ENCODE measurements around the gene MAGEA8.
"Not testable (repeated sequence)": the region's sequence is repeated elsewhere in the genome, so short reads cannot be mapped to it uniquely, and the experiment has no call there.

Gene MAGEA8

GRCh38 chrX:149871940-149872339 lies 9.0 kb upstream of the MAGEA8 start:
- Histone ChIP-seq H3K4me3 (ENCODE audit: low read depth, low read length) (no peak overlapping the region), H3K9me3 (no peaks in the 10 kb centered on the region), H3K27me3 (no peaks in the 10 kb centered on the region), H3K4me1 (no peaks in the 10 kb centered on the region), H3K36me3 (no peaks in the 10 kb centered on the region)
- peak; percentile 20 for DNase-seq
- TF ChIP-seq, protein P1, sequence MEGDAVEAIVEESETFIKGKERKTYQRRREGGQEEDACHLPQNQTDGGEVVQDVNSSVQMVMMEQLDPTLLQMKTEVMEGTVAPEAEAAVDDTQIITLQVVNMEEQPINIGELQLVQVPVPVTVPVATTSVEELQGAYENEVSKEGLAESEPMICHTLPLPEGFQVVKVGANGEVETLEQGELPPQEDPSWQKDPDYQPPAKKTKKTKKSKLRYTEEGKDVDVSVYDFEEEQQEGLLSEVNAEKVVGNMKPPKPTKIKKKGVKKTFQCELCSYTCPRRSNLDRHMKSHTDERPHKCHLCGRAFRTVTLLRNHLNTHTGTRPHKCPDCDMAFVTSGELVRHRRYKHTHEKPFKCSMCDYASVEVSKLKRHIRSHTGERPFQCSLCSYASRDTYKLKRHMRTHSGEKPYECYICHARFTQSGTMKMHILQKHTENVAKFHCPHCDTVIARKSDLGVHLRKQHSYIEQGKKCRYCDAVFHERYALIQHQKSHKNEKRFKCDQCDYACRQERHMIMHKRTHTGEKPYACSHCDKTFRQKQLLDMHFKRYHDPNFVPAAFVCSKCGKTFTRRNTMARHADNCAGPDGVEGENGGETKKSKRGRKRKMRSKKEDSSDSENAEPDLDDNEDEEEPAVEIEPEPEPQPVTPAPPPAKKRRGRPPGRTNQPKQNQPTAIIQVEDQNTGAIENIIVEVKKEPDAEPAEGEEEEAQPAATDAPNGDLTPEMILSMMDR (IDR thresholded peaks at IDR 0.05; ENCODE audit: low read depth, low read length) = peak; percentile 34

DNA sequence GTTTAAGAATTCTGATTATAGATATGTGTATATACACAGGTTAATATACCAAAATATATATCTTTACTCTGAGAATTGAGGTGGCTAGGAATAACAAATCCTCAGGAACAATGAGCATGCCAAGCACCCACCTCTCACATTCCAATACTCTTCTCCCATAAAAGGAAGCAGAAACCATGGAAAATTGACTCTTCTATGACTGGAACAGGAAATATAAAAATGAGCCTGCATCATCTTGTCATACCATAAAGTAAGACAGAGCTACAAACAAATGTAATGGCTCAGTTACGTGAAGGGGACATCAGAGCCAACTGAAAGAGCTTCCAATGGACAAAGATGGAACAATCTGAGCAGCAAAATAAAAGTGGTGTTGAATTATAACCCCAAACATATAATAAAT lies 3.8 kb upstream of the MAGEA8 start:
- Histone ChIP-seq H3K4me3 (ENCODE audit: low read depth, low read length) (no peak overlapping the region), H3K27me3 (no peaks in the 10 kb centered on the region), H3K36me3 (no peaks in the 10 kb centered on the region), H3K4me1 (no peaks in the 10 kb centered on the region), H3K9me3 (no peaks in the 10 kb centered on the region)
- TF ChIP-seq, protein P1 (IDR thresholded peaks at IDR 0.05; ENCODE audit: low read depth, low read length) = no peak
- DNase-seq = no peak

- no peak for DNase-seq
- H3K4me1 ChIP-seq = no peaks in the 10 kb centered on the region
Observed at GRCh38 chrX:149877636-149878035, 3.3 kb upstream of the MAGEA8 start.

GRCh38 chrX:149890828-149891227 lies 9.8 kb downstream of the MAGEA8 start:
- not testable (repeated sequence) for DNase-seq; H3K36me3 ChIP-seq; H3K9me3 ChIP-seq; H3K4me3 ChIP-seq (ENCODE audit: low read depth, low read length); H3K27me3 ChIP-seq; H3K4me1 ChIP-seq

More at GRCh38 chrX:149877636-149878035, 3.3 kb upstream of the MAGEA8 start:
- H3K9me3 ChIP-seq = no peaks in the 10 kb centered on the region
- H3K4me3 ChIP-seq (ENCODE audit: low read depth, low read length) = no peak overlapping the region
- no peaks in the 10 kb centered on the region for H3K27me3 ChIP-seq
- TF ChIP-seq, protein P1 (IDR thresholded peaks at IDR 0.05; ENCODE audit: low read depth, low read length) = no peak
- H3K36me3 ChIP-seq = no peaks in the 10 kb centered on the region

GRCh38 chrX:149898554-149898953 lies 17.6 kb downstream of the MAGEA8 start:
- TF ChIP-seq, protein P1 (IDR thresholded peaks at IDR 0.05; ENCODE audit: low read depth, low read length) = no peak
- no peaks in the 10 kb centered on the region for H3K9me3 ChIP-seq
- H3K4me1 ChIP-seq = no peaks in the 10 kb centered on the region
- H3K4me3 ChIP-seq (ENCODE audit: low read depth, low read length) = no peak overlapping the region
- no peaks in the 10 kb centered on the region for H3K27me3 ChIP-seq
- H3K36me3 ChIP-seq = no peaks in the 10 kb centered on the region
- DNase-seq = no peak

DNA sequence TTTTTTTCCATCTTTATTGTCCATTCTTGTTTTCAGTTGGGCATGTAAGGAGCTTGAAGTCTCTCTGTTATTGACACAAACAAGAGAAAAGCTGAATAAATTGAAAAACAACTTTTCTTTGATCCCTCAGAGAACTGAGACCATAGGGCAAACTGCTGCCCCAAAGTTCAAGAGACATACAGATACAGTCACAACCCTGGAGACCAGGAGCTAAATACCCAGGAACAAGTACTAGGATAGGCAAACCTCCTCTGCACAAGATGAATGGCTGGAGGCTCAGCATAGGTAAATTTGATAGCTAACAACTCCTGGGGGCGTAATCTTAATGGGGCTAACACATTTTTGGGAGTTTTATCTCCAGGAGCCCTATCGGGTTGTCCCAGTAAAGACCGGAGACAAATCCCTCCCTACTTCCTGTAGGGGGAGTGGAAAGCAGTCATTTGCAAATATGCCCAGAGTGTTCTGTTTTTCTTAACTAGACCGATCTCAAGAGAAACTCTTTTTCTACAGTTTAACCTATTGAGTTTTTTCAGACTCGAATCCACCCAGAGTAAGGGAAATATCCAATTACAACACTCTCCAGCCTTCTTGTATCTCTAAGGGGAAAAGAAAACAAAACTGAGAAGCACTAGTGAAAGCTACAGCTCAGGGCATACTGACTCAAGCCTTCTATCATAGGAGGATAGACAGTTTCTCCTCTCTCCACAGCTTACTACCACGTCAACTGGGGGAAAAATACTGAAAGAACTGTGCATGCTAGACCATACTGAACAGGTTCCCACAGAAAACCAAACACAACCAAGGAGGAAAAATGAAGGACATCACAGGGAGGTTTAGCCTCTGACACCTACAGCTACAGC lies 23.1 kb downstream of the MAGEA8 start:
- peak overlapping the region; percentile 12; the same call in 1 of the 2 replicates for H3K4me3 ChIP-seq (ENCODE audit: low read depth, low read length)
- H3K9me3 ChIP-seq = no peaks in the 10 kb centered on the region
- DNase-seq = no peak
- no peaks in the 10 kb centered on the region for H3K27me3 ChIP-seq
- H3K4me1 ChIP-seq = no peaks in the 10 kb centered on the region
- no peaks in the 10 kb centered on the region for H3K36me3 ChIP-seq
- TF ChIP-seq, protein P1 (IDR thresholded peaks at IDR 0.05; ENCODE audit: low read depth, low read length) = 0 out of 2 replicates have a peak, but pooled peaks have one; percentile 8

Data from BE2C (cell line).